Raji (cell line): ENCODE data around the gene S100A13.

Experiments
- POLR2A ChIP-seq: IDR thresholded peaks from 2 replicates; pipeline ENCODE4 v1.6.1; 2011; ENCODE audit warnings: low read depth, low read length, control low read depth; ENCODE audit not compliant: insufficient read depth

S100A13 gene

DNA sequence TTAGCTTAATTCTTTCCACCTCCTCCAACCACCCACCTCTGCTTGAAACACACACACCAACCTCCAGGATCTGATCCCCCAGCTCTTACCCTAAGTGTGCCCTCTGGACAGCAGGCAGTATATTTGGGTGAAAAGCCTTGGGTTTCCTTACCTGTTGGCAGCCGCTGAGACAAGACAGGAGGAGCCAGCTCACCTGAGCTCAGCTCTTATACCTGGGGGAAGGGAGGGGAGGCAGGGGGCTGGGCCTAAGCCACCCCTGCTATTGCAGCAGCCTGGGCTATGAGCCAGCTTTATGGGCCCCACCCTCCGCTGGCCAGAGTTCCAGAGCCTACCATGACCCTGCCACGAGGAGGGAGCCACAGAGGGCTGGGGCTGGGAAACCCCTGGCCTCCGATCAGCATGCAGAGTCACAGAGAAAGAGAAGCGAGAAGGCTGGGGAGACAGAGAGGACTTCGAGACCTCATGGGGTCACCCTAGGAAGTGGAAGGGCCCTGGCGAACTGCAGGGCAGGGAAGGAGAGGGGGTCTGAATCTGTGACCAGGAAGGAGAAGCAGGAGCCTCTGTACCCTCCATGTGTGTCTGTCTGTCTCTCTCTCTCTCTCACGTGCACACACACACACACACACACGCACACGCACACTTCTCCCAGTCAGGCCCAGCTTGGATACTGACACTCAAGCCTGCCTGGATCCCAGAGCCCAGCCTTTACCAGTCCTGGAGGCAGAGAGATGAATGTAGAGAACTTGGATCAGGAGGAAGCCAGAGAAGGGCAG, 11.0 kb downstream of the S100A13 start, which contains the start of gene S100A14:
S100A14 (minus strand) TSS at position 182 of the 773 bp plus-strand sequence. CDS start 467 bp downstream, outside the sequence.
- TF ChIP-seq POLR2A = no peak

GRCh38 chr1:153615406-153615805, 11.9 kb downstream of the S100A13 start:
- TF ChIP-seq POLR2A = no peak

DNA sequence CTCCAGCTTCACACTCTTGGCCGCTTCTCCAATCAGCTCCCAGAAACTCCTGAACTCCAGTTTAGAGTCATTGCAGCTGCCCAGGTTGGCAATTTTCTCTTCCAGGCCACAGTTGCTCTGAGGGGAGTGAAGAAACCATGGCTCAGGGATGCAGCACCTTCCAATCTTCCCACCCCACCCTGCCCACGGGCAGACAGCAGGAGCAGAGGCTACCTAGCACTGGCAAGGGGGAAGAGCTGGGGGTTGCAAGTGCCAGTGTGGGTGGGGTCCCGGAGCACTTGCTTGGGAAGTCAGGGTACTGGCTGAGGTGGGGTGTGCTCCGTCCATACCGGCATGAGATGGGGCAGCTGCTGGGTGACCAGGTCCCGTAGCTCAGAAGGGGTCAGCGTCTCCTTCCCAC, 12.4 kb downstream of the S100A13 start:
- no peak for TF ChIP-seq POLR2A

- TF ChIP-seq POLR2A = no peak
Measured at GRCh38 chr1:153614189-153614900, 13.0 kb downstream of the S100A13 start.

- no peak for TF ChIP-seq POLR2A
Measured at GRCh38 chr1:153613406-153613805, 13.9 kb downstream of the S100A13 start.

DNA sequence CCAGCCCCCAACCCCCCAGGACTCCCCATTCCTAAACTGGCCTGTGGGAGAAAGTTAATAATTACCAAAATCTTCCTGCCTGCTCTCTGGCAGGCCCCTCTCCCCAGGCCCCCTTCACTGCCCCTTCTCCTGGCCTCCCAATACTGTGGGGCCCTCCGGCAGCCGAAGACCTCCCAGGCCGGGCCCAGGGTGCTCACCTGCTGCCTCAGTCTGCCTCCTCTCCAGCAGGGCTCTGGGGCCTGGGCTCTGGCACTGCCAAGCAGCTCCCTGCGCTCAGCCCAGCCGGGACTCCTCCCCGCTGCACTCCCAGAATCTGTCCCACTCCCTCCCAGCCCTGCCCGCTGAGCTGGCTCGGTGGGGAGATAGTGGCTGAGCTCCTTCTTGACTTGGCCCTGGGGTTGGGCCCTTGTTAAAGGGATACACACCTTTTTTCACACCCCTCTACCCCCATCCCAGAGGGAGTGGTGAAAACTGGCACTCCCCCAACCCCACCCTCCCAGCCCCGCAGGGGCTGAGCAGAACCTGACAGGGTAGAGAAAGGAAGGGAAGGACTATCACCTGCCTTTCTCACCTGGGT, 14.5 kb downstream of the S100A13 start, which contains the start of gene S100A16:
S100A16 (minus strand) TSS at position 383 of the 577 bp plus-strand sequence. CDS start 4,986 bp downstream, outside the sequence.
- TF ChIP-seq POLR2A = no peak

GRCh38 chr1:153612111-153612754, 15.1 kb downstream of the S100A13 start:
- no peak for TF ChIP-seq POLR2A

GRCh38 chr1:153611356-153611755, 15.9 kb downstream of the S100A13 start:
- TF ChIP-seq POLR2A = no peak

DNA sequence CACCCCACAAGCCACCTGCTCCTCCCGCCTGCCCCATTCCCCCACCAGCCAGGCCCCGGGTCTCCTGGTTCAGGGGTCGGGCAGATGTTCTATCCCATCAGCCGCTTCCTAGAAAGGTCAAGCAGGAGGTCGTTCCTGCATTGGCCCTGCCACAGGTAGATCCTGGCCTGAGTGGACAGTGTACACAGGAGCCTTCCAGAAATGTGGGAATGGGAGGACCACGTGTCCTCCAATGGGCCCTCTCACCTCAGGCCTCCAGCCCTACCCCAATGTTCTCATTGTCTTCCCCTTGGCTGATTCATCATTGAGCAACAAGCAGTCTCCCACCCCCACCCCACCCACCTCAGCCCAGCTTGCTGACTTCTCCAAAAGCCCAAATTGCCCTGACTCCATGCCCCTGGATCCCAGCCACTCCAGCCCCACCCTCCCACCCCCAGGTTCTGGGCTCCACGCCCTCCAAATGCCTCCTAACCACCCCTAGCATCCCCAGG, 16.4 kb downstream of the S100A13 start:
- no peak for TF ChIP-seq POLR2A

- TF ChIP-seq POLR2A = no peak
Measured at GRCh38 chr1:153610334-153610733, 17.0 kb downstream of the S100A13 start.

- TF ChIP-seq POLR2A = no peak
Measured at GRCh38 chr1:153609585-153609907, 17.8 kb downstream of the S100A13 start.

GRCh38 chr1:153608742-153609584, 18.3 kb downstream of the S100A13 start:
- no peak for TF ChIP-seq POLR2A

DNA sequence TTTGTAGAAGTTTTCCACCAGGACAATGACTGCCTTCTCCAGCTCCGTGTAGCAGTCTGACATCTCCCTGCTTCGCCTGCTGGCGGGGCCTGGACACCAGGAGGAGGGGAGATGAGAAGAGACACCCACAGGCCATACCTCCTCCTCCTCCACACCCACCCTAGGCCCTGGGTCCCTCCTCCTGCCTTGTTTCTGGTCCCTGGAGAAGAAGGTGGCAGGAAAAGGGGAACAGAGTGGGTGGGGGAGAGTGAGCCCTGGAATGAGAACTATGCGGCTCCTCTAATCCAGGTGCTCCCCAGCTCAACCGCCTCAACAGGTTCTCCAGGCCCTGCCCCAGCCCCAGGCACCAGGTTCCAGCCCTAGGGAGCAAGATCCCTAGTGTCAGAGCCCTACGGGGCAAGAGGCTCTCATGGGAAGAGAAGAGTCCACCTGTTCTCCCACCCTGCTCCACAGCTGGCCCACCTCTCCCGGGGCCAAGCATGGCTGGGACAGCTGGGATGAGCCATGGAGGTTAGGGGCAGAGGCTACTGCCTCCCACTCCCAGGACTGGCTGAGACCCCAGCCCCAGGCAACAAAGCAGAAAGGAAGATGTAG, 19.1 kb downstream of the S100A13 start:
- TF ChIP-seq POLR2A = no peak

- TF ChIP-seq POLR2A = no peak
Measured at GRCh38 chr1:153607381-153607780, 19.9 kb downstream of the S100A13 start.
